ENCODE data around the gene LRP1. TPM values are rescaled to one million over a fixed set of nuclear protein-coding genes. Genes with fewer than 3 reads are reported as not detected.

LRP1 gene
- total and polyA plus RNA-seq, 2 experiments from 2014 or later = 28.5 to 77.5 TPM

GRCh38 chr12:57230381-57231155 is 102.3 kb downstream of the LRP1 start:
- Histone ChIP-seq H3K4me3 (peak overlapping the region; percentile 51), H3K27me3 (peaks cover 51% of the 10 kb centered on the region), H3K4me1 (ENCODE audit: low read depth) (peaks cover 13% of the 10 kb centered on the region), H3K9me3 (ENCODE audit: low read depth) (no peaks in the 10 kb centered on the region), H3K36me3 (peaks cover 17% of the 10 kb centered on the region), H3K27ac (no peak overlapping the region)
- DNase-seq (ENCODE audit: low read depth in 1 of 2, low spot score in 1 of 2) = no peak
- TF ChIP-seq, protein P1, sequence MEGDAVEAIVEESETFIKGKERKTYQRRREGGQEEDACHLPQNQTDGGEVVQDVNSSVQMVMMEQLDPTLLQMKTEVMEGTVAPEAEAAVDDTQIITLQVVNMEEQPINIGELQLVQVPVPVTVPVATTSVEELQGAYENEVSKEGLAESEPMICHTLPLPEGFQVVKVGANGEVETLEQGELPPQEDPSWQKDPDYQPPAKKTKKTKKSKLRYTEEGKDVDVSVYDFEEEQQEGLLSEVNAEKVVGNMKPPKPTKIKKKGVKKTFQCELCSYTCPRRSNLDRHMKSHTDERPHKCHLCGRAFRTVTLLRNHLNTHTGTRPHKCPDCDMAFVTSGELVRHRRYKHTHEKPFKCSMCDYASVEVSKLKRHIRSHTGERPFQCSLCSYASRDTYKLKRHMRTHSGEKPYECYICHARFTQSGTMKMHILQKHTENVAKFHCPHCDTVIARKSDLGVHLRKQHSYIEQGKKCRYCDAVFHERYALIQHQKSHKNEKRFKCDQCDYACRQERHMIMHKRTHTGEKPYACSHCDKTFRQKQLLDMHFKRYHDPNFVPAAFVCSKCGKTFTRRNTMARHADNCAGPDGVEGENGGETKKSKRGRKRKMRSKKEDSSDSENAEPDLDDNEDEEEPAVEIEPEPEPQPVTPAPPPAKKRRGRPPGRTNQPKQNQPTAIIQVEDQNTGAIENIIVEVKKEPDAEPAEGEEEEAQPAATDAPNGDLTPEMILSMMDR (IDR thresholded peaks at IDR 0.05; ENCODE audit: low read depth, low read length) = no peak

GRCh38 chr12:57231276-57232021 is 103.2 kb downstream of the LRP1 start:
- H3K27ac ChIP-seq = no peak overlapping the region
- no peaks in the 10 kb centered on the region for H3K9me3 ChIP-seq (ENCODE audit: low read depth)
- TF ChIP-seq, protein P1 (IDR thresholded peaks at IDR 0.05; ENCODE audit: low read depth, low read length) = no peak
- peaks cover 13% of the 10 kb centered on the region for H3K4me1 ChIP-seq (ENCODE audit: low read depth)
- peaks cover 51% of the 10 kb centered on the region for H3K27me3 ChIP-seq
- no peak for DNase-seq (ENCODE audit: low read depth in 1 of 2, low spot score in 1 of 2)
- peaks cover 17% of the 10 kb centered on the region for H3K36me3 ChIP-seq
- H3K4me3 ChIP-seq = no peak overlapping the region

DNA sequence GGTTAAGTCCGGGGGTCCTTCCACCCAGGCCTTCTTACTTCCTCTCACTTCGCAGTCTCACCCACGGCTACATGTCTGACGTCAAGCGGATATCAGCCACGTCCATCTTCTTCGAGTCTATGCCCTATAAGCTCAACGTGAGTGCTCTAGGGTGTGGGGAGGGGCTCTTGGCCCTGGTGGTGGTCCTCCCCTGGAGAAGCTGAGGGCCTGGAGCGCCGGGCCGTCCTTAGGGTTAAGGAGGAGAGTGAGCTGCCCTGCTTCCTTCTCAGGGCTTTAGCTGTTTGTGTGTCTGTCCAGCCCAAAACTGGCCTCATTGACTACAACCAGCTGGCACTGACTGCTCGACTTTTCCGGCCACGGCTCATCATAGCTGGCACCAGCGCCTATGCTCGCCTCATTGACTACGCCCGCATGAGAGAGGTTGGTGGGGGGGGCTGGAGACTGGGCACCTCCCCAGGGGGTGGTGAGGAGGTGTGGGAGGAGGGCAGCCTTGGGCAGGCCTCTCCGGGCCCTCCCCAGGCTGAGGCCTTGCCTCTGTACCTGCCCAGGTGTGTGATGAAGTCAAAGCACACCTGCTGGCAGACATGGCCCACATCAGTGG is 104.0 kb downstream of the LRP1 start:
- H3K27me3 ChIP-seq = peaks cover 51% of the 10 kb centered on the region
- no peak for DNase-seq (ENCODE audit: low read depth in 1 of 2, low spot score in 1 of 2)
- TF ChIP-seq, protein P1 (IDR thresholded peaks at IDR 0.05; ENCODE audit: low read depth, low read length) = no peak

DNA sequence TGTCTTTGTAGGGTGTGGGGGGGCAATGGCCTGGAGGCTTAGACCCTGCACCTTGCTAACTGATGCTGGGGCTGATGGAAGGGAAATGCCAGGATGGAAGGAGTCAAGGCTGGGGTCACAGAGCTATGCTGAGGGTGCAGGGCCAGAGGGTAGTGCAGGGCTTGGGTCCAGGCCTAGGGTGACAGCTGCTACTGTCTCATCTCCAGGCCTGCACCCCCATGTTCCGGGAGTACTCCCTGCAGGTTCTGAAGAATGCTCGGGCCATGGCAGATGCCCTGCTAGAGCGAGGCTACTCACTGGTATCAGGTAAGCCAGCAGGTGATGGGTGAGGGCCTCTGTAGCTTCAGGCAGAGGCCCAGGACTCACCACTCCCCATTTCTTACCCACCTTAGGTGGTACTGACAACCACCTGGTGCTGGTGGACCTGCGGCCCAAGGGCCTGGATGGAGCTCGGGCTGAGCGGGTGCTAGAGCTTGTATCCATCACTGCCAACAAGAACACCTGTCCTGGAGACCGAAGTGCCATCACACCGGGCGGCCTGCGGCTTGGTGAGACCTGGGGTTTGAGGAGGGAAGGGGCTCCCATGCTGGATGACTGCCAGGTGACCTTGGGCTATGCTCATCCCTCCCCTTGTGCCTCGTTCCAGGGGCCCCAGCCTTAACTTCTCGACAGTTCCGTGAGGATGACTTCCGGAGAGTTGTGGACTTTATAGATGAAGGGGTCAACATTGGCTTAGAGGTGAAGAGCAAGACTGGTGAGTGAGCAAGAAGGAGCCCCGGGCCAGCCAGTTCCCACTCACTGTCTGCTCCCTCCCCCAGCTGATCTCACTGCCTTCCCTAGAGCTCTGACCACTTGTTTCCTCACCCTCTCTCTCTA is 105.3 kb downstream of the LRP1 start:
- peak in 1 of 2 donors; percentile 76 for DNase-seq (ENCODE audit: low read depth in 1 of 2, low spot score in 1 of 2)
- Histone ChIP-seq H3K9me3 (ENCODE audit: low read depth) (no peaks in the 10 kb centered on the region), H3K27ac (no peak overlapping the region), H3K4me1 (ENCODE audit: low read depth) (peaks cover 7% of the 10 kb centered on the region), H3K4me3 (no peak overlapping the region), H3K36me3 (peaks cover 17% of the 10 kb centered on the region), H3K27me3 (peaks cover 56% of the 10 kb centered on the region)
- TF ChIP-seq, protein P1 (IDR thresholded peaks at IDR 0.05; ENCODE audit: low read depth, low read length) = no peak

More for the DNA sequence above, 104.0 kb downstream of the LRP1 start:
- Histone ChIP-seq H3K9me3 (ENCODE audit: low read depth) (no peaks in the 10 kb centered on the region), H3K4me1 (ENCODE audit: low read depth) (peaks cover 12% of the 10 kb centered on the region), H3K27ac (no peak overlapping the region), H3K4me3 (no peak overlapping the region), H3K36me3 (peaks cover 17% of the 10 kb centered on the region)

DNA sequence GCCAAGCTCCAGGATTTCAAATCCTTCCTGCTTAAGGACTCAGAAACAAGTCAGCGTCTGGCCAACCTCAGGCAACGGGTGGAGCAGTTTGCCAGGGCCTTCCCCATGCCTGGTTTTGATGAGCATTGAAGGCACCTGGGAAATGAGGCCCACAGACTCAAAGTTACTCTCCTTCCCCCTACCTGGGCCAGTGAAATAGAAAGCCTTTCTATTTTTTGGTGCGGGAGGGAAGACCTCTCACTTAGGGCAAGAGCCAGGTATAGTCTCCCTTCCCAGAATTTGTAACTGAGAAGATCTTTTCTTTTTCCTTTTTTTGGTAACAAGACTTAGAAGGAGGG is 105.9 kb downstream of the LRP1 start:
- no peaks in the 10 kb centered on the region for H3K9me3 ChIP-seq (ENCODE audit: low read depth)
- TF ChIP-seq, protein P1 (IDR thresholded peaks at IDR 0.05; ENCODE audit: low read depth, low read length) = no peak
- H3K4me3 ChIP-seq = no peak overlapping the region
- H3K4me1 ChIP-seq (ENCODE audit: low read depth) = peaks cover 7% of the 10 kb centered on the region
- H3K27me3 ChIP-seq = peaks cover 62% of the 10 kb centered on the region
- DNase-seq (ENCODE audit: low read depth in 1 of 2, low spot score in 1 of 2) = no peak
- no peak overlapping the region for H3K27ac ChIP-seq
- peaks cover 17% of the 10 kb centered on the region for H3K36me3 ChIP-seq

Measured in cardiac muscle cell (in vitro differentiated cells and primary cell).